Measurements from ENCODE around the gene ABCA2. TPM values are rescaled to one million over a fixed set of nuclear protein-coding genes. Genes with fewer than 3 reads are reported as not detected.

Gene ABCA2
- total RNA-seq, result 10 to 100 TPM in 8 of 9 donors, 1 to 10 TPM in 1; 2.9 to 54.4 (median 29.3) TPM
- polyA plus RNA-seq, result 100 to 1,000 TPM in 1 of 3 donors, 10 to 100 TPM in 2; 13.6 to 150 (median 69.8) TPM
- long read RNA-seq, donor 1, result 0 reads
- long read RNA-seq, donor 2, result 0 reads
- long read RNA-seq, donor 3, result 0 reads
- long read RNA-seq, donor 4, result 0 reads
- long read RNA-seq, donor 5, partial matches to known transcripts, result 17 of 23 reads
- long read RNA-seq, donor 5, other reads (novel, unspliced or antisense), result 6 of 23 reads
- long read RNA-seq, donor 6, partial matches to known transcripts, result 1 of 1 reads
- long read RNA-seq, donor 6, other reads (novel, unspliced or antisense), result 0 of 1 reads
- long read RNA-seq, donor 7, partial matches to known transcripts, result 24 of 24 reads
- long read RNA-seq, donor 7, other reads (novel, unspliced or antisense), result 0 of 24 reads
- long read RNA-seq, donor 8, result 0 reads
- long read RNA-seq, donor 9, result 0 reads
- long read RNA-seq, donor 10, result 0 reads

GRCh38 chr9:137027369-137028262 lies at the start of gene ABCA2:
TSS of gene ABCA2 (minus strand) at chr9:137028237. CDS start at chr9:137028140, 97 bp downstream.
- peak in 5 of 7 donors; percentile 46 to 70 (median 65) for DNase-seq
- Histone ChIP-seq H3K9me3 (replicated peaks in 1 of 3) (no peaks in the 10 kb centered on the region), H3K27me3 (no peaks in the 10 kb centered on the region), H3K36me3 (replicated peaks in 1 of 2) (no peaks in the 10 kb centered on the region), H3K27ac (peak within 1 kb of the TSS in 2 of 5 donors; percentile 6 to 54), H3K4me1 (replicated peaks in 1 of 2) (peaks cover 9 to 30% of the 10 kb centered on the region in 2 donors), H3K4me3 (peak within 1 kb of the TSS in 2 of 4 donors; percentile 54 to 74)
- WGBS, 4 donors, result 2 to 33% (median 4%) methylated on average over 3 to 93 of the region's 95 CpGs
- intact Hi-C loops (cut with DNase I), result loop anchor here in 1 of 2 donors (5.0 kb wide), 1 partner anchor 75 kb away; the partner anchor contains the start of gene LCN12
- TF ChIP-seq CTCF (IDR thresholded peaks at IDR 0.05) (no peak), POLR2A (IDR thresholded peaks at IDR 0.05) (no peak)

GRCh38 chr9:137077010-137077747 lies 49.1 kb upstream of the ABCA2 start, which contains the start of gene UAP1L1:
TSS of gene UAP1L1 (plus strand) at chr9:137077517. CDS start at chr9:137077533, 16 bp downstream.
- Histone ChIP-seq H3K27ac (peak within 1 kb of the TSS in 3 of 5 donors; percentile 43 to 73 (median 64)), H3K27me3 (no peaks in the 10 kb centered on the region), H3K9me3 (replicated peaks in 1 of 3) (no peaks in the 10 kb centered on the region), H3K4me1 (replicated peaks in 1 of 2) (peaks cover 6 to 17% of the 10 kb centered on the region in 2 donors), H3K4me3 (peak within 1 kb of the TSS; percentile 25 to 87 (median 42)), H3K36me3 (replicated peaks in 1 of 2) (peaks cover 0 to 28% of the 10 kb centered on the region in 2 donors)
- WGBS, 4 donors, result 2 to 3% (median 2%) methylated on average over 13 to 81 of the region's 87 CpGs; no CpG with 5 or more reads in 1 of the 4 donors
- intact Hi-C loops (cut with DNase I), result no loop called here
- peak; percentile 82 to 91 (median 85) for DNase-seq
- TF ChIP-seq POLR2A (IDR thresholded peaks at IDR 0.05) (peak; percentile 50 to 66), CTCF (IDR thresholded peaks at IDR 0.05) (no peak)

GRCh38 chr9:137076636-137077009 lies 48.6 kb upstream of the ABCA2 start:
- TF ChIP-seq POLR2A (IDR thresholded peaks at IDR 0.05), result no peak
- no peak for TF ChIP-seq CTCF (IDR thresholded peaks at IDR 0.05)
- WGBS, 4 donors, result 61 to 89% (median 68%) methylated on average over 5 to 15 of the region's 15 CpGs
- H3K36me3 ChIP-seq (replicated peaks in 1 of 2), result peaks cover 0 to 26% of the 10 kb centered on the region in 2 donors
- peak overlapping the region in 3 of 5 donors; percentile 43 to 73 (median 64) for H3K27ac ChIP-seq
- no peaks in the 10 kb centered on the region for H3K27me3 ChIP-seq
- intact Hi-C loops (cut with DNase I), result no loop called here
- peak overlapping the region in 1 of 4 donors; percentile 87 for H3K4me3 ChIP-seq
- H3K9me3 ChIP-seq (replicated peaks in 1 of 3), result no peaks in the 10 kb centered on the region
- H3K4me1 ChIP-seq (replicated peaks in 1 of 2), result peaks cover 6 to 17% of the 10 kb centered on the region in 2 donors
- no peak for DNase-seq
